Stimulated activated CD8-positive, alpha-beta memory T cell treated with anti-CD3 and anti-CD28 coated beads, Interleukin-7, amount 100 ng/mL, for 1 hour (primary cell): ENCODE results near the gene FAR1.
A peak's percentile ranks its signal among the peaks of the same experiment; 100 is the strongest.
"Not testable (repeated sequence)": the region's sequence is repeated elsewhere in the genome, so short reads cannot be mapped to it uniquely, and the experiment has no call there.

Experiments used
- DNase-seq, 2 donors: peaks; one replicate each; pipeline ENCODE4 v3.0.0-alpha.2; 2020; ENCODE audit warnings: low read depth in 2 of 2

FAR1 gene

DNA sequence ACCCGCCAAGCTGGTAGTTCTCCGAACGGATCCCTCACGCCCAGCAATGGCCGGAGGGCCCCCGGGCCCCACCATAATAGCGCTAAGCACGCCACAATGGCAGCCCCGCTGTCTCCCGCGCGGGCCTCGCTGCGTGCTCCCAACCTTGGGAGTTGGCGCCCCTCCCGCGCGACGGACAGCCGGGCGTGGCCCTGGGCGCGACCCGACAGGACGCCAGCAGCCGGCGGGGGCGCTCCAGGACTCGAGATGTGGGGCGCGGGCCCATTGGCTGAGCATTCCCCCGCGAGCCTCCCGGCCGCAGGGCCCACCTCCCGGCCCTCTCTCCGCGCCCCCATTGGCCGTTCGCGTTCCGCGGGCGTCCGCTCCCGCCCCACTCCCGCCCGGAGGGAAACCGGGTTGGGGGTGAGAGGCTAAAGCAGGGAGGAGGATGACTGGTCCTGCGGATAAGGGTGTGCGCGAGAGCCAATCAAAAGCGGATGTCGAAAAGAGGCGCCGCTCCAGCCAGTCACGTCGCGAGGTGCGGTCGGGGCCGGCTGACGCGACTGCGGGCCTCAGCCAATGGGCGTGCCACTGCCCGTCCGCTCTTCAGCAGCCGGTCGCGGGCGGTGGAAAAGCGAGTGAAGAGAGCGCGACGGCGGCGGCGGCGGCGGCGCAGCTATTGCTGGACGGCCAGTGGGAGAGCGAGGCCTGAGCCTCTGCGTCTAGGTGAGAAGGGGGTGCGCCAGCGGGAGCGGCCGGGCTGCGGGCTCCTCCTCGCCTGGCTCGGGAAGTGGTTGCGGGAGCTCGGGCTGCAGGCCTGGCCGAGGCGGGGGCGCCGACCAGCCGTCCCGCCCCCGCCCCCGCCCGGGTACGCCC, at the start of gene FAR1:
FAR1 (plus strand) TSS at position 567 of the 855 bp plus-strand sequence. CDS start 26,098 bp downstream, outside the sequence.
- peak; percentile 91 to 92 for DNase-seq

DNA sequence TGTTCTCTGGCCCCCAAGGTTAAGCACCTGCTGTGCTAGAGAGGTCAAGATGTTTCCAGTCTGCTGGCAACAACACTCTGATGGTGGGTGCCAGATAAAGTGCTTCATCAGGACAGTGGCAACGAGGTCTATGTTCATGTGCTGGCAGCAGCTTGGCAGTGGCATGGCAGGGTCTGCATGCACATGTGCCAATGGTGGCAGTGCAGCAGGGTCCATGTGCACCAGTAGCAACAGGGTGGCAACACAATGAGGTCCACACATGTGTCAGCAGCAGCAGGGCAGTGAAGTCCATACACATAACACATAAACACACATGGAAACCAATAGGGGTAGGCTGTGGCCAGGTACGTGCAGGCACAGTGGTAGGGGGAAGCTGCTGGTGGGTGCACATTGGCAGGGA, 48.4 kb upstream of the FAR1 start:
- DNase-seq, result no peak

GRCh38 chr11:13626818-13627217, 41.6 kb upstream of the FAR1 start:
- not testable (repeated sequence) for DNase-seq

- DNase-seq, result not testable (repeated sequence)
Measured at GRCh38 chr11:13628634-13629033, 39.8 kb upstream of the FAR1 start.

GRCh38 chr11:13629779-13630178, 38.7 kb upstream of the FAR1 start:
- no peak for DNase-seq

DNA sequence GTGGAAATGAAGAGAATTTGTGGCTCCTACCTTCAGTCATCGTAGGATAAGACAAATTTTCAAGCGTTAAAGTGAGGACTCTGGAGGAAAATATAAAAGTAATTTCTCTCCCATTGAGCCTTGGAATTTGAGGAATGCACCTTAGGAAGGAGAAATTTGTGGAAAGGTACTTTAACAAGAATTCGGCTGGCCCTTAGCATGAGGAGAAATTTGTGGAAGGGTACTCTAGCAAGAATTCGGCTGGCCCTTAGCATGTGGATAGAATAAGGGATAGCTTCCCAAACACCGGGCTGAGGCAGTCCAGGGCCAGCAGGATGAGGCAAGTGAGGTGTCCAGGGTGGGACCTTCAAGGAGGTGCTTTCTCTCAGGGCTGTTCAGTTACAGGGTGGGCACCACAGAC, 33.2 kb upstream of the FAR1 start:
- no peak for DNase-seq

DNA sequence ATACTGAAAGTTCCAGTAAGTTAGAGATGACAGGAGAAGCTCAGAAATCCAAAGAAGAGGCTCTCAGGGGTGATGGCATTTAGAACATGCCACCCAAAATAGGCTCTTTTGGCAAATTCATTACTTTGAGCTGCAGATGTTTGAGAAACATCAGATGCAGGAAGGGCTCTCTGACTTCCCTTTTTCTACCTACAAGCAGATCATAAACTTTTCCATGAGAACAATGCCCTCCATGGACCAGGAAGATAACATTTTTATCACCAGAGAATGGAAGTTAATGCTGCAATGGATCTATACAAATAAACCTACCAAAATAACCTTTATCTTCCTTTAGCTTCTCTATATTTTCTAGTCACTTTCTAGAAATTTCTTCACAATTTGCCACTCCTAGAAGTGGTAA, 32.7 kb upstream of the FAR1 start:
- DNase-seq, result no peak

DNA sequence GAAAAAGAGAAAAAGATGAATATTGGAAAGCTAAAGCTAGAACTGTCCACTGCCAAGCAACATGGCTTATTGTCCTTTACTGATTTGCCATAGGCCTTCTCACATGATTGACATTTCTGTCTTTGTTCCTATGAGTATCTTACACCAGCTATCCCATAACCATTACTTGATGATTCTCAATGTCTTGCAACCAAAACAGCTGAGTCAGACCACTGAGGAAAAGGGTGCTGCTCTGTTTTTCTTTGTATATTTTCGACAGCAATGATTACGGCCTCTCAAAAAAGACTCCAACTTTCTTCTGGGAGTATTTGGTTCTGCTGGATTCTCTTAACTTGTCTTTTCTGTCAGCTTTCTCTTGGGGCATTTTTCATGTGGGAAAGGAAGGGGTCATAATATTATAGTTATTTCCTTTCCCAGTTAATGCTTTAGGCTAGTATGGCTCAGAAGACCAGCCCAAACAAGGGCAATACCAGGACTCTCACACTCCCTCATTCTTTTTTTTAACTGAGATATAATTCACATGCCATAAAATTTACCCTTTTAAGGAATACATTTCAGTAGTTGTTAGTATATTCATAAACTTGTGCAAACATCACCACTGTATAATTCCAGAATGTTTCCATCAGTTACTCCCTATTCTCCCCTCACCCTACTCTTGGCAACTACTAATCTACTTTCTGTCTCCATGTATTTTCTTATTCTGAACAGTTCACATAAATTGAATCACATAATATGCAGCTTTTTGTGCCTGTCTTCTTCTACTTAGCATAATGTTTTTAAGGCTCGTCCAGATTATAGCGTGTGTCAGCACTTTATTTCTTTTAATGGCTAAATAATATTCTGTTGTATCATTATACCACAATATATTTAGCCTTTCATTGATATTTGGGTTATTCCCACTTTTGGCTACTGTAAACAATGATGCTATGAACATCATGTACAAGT, 31.1 kb upstream of the FAR1 start:
- no peak for DNase-seq

DNA sequence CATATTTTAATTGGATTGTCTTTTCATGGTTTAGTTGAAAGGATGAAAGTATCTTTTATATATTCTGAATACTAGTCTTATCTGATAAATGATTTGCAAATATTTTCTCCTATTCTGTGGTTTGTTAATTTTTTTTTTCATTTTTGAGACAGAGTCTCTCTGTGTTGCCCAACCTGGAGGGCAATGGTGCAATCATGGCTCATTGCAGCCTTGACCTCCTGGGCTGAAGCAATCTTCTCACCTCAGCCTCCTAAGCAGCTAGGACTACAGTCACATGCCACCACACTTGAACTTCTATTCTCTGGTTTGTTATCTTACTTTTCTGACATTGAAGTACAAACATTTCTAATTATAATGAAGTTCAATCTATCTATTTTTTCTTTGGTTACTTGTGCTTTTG, 30.0 kb upstream of the FAR1 start:
- no peak for DNase-seq

GRCh38 chr11:13644997-13645687, 23.3 kb upstream of the FAR1 start:
- no peak for DNase-seq

- no peak for DNase-seq
Measured at GRCh38 chr11:13647391-13647790, 21.1 kb upstream of the FAR1 start.

- DNase-seq, result no peak
Measured at GRCh38 chr11:13649619-13650018, 18.8 kb upstream of the FAR1 start.

DNA sequence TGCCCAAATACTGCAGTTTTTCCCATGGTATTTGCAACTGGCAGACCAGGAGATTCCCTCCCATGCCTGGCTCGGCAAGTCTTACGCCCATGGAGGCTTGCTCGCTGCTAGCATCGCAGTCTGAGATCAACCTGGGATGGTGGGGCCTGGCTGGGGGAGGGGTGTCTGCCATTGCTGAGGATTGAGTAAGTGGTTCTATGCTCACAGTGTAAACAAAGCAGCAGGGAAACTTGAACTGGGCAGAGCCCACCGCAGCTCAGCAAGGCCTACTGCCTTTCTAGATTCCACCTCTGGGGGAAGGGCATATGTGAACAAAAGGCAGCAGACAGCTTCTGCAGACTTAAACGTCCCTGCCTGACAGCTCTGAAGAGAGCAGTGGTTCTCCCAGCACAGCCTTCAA, 17.0 kb upstream of the FAR1 start:
- DNase-seq, result not testable (repeated sequence)

- no peak for DNase-seq
Measured at GRCh38 chr11:13661074-13661623, 7.3 kb upstream of the FAR1 start.

DNA sequence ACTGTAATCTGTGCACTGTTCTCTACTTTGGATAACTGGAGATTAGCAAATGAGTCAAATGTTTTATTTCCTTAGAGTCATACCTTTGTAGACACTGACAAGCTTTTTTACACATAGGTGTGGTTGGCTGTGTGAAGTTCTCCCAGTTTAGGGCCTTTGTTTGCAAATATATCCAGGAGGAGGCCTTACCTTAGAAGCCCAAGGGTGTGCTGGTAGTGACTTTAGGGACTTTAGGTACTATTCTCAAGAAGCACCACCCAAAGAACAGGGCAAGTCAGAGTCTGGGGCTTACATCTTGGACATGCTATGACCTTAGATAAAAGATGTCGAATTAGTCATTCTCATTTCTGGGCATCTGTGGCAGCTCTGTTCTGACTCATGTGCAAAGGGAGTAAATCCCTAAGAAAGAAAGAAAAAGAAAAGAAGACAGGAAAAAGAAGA, 4.8 kb upstream of the FAR1 start:
- no peak for DNase-seq

DNA sequence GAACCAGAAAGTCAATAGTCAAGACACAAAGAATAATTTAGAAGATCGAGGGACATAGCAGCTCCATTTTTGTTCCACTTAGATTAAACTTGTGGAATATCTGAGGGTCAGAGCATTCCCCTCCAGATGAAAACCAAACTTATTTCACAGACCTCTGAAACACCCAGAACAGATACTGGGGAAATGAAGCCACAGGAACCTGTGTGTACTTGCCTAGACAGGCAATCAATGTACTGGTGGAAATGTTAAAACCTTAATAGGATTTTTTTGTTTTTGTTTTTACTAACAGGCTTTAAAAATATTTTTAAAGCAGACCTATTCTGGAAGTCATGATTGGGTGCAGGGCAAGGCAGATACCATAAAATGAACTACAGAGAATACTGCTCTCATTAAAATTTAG, 4.1 kb upstream of the FAR1 start:
- no peak for DNase-seq

GRCh38 chr11:13666708-13667107, 1.8 kb upstream of the FAR1 start:
- DNase-seq, result no peak

- DNase-seq, result no peak
Measured at GRCh38 chr11:13667245-13667644, 1.2 kb upstream of the FAR1 start.

DNA sequence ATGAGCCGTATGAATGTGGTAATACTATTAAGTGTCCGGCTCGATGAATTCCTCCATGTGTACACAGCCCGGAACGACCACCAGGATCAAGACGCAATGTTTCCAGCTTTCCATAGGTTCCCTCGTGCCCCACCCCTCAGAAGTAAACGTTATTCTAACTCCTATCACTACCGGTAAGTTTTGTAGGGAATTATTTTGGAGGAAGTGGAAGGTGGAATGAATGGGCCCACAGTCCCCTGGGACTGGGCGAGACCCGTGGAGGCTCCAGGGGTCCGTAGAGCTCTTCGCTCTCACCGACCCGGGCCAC, 720 bp upstream of the FAR1 start:
- no peak for DNase-seq

DNA sequence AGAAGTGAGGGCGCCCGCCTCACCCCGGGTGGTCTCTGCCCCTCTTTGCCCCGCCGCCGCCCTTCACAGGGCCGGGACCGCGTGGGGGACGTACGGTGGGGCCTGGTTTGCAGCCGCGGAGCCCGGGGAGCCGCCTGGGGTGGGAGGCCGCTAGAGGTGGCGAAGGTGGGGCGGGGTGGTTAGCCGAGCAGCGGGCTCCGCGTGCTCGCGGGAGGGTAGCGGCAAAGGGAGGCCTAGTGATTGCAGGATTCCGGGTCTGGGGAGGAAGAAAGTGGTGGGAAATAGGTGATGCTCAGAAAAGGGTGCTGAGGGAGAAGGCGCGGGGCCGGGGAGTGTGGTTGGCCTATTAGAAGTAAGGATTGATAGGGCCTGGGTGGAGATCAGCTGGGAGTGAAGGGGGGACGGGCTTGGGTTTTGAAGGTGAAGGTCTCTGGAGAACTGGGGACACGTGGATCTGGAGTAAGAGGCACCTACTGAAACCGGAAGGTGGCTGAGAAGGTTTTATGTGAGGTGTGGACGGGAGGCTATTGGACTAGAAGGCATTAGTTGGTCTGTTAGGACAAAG, 571 bp downstream of the FAR1 start:
- DNase-seq, result peak; percentile 14 to 20
